HFF-Myc (cell line): ENCODE results near the gene PREX1.

Experiments used
- DNase-seq: peaks from one replicate; pipeline ENCODE4 v3.0.0-alpha.2; 2011; ENCODE audit warnings: low read depth; ENCODE audit errors: extremely low read depth
- H3K4me3 ChIP-seq: replicated peaks from 2 replicates; pipeline ENCODE4 v1.5.1; 2011; ENCODE audit warnings: low read depth, mild to moderate bottlenecking, control low read depth, low read length
- CTCF ChIP-seq: IDR thresholded peaks from 2 replicates; pipeline ENCODE4 v1.5.1; 2012; ENCODE audit warnings: mild to moderate bottlenecking, low read depth, low read length, control low read depth; ENCODE audit errors: missing control alignments

Gene PREX1

GRCh38 chr20:48747840-48748414, 79.9 kb downstream of the PREX1 start:
- TF ChIP-seq CTCF: no peak
- no peak for DNase-seq
- no peak overlapping the region for H3K4me3 ChIP-seq

- no peak for TF ChIP-seq CTCF
- no peak for DNase-seq
- H3K4me3 ChIP-seq: no peak overlapping the region
These were observed 82.5 kb downstream of the PREX1 start for GRCh38 chr20:48745330-48745729.

- no peak for TF ChIP-seq CTCF
- no peak for DNase-seq
- H3K4me3 ChIP-seq: no peak overlapping the region
These were observed 83.3 kb downstream of the PREX1 start for GRCh38 chr20:48744515-48744914.

- no peak for DNase-seq
- H3K4me3 ChIP-seq: no peak overlapping the region
- TF ChIP-seq CTCF: no peak
These were observed 84.0 kb downstream of the PREX1 start for GRCh38 chr20:48743807-48744206.

GRCh38 chr20:48742912-48743680, 84.7 kb downstream of the PREX1 start:
- H3K4me3 ChIP-seq: no peak overlapping the region
- no peak for DNase-seq
- no peak for TF ChIP-seq CTCF

- no peak for DNase-seq
- H3K4me3 ChIP-seq: no peak overlapping the region
- no peak for TF ChIP-seq CTCF
These were observed 85.6 kb downstream of the PREX1 start for GRCh38 chr20:48742233-48742632.
